Smooth muscle cell (in vitro differentiated cells): ENCODE data around the gene CRHR2. TPM values are rescaled to one million over a fixed set of nuclear protein-coding genes. Genes with fewer than 3 reads are reported as not detected.

Experiments
- DNase-seq: peaks from one replicate; lab custom pipeline; 2025; ENCODE audit not compliant: unreplicated experiment; lab: John Stamatoyannopoulos, UW
- H2AFZ ChIP-seq: fragments of 200-600 bp; sonication (generic); 2 replicates; pipeline ENCODE4 v1.6.0; 2016; ENCODE audit warnings: antibody characterized with exemption, low read depth, mild to moderate bottlenecking
- H3F3A ChIP-seq: fragments of 200-600 bp; sonication (generic); 2 replicates; pipeline ENCODE4 v1.6.0; 2017; ENCODE audit warnings: antibody characterized with exemption, low read depth
- H3K27ac ChIP-seq: fragments of 200-600 bp; sonication (generic); 2 replicates; pipeline ENCODE4 v1.5.1; 2016; ENCODE audit warnings: low read depth, mild to moderate bottlenecking
- H3K27me3 ChIP-seq: fragments of 200-600 bp; sonication (generic); 2 replicates; pipeline ENCODE4 v1.6.1; 2016; ENCODE audit warnings: low read depth, mild to moderate bottlenecking
- H3K36me3 ChIP-seq: fragments of 200-600 bp; sonication (generic); 2 replicates; pipeline ENCODE4 v1.5.1; 2016; ENCODE audit warnings: low read depth
- H3K4me1 ChIP-seq: fragments of 200-600 bp; sonication (generic); 2 replicates; pipeline ENCODE4 v1.5.1; 2016; ENCODE audit warnings: low read depth
- H3K4me2 ChIP-seq: fragments of 200-600 bp; sonication (generic); 2 replicates; pipeline ENCODE4 v1.6.0; 2016; ENCODE audit warnings: mild to moderate bottlenecking
- H3K4me3 ChIP-seq: fragments of 200-600 bp; sonication (generic); 2 replicates; pipeline ENCODE4 v1.5.1; 2016; ENCODE audit warnings: mild to moderate bottlenecking
- H3K79me2 ChIP-seq: fragments of 200-600 bp; sonication (generic); 2 replicates; pipeline ENCODE4 v1.6.0; 2016; ENCODE audit warnings: low read depth, mild to moderate bottlenecking
- H3K9ac ChIP-seq: fragments of 200-600 bp; sonication (generic); 2 replicates; pipeline ENCODE4 v1.6.0; 2016; ENCODE audit warnings: low read depth
- H3K9me3 ChIP-seq: fragments of 200-600 bp; sonication (generic); replicated peaks from 2 replicates; pipeline ENCODE4 v1.5.1; 2016; ENCODE audit warnings: low read depth
- H4K20me1 ChIP-seq: fragments of 200-600 bp; sonication (generic); 2 replicates; pipeline ENCODE4 v1.6.0; 2016; ENCODE audit warnings: low read depth
- WGBS: methylation state at CpG from one replicate; pipeline ENCODE4 v1.1.7; 2016; ENCODE audit warnings: low lambda C conversion rate; 5-methylcytosine and 5-hydroxymethylcytosine counted together
- polyA plus RNA-seq: library from polyadenylated mRNA; unstranded; fragments of >200 nt; fragmentation: Nextera tagmentation; extraction: Ambion mirVana; gene quantifications from 2 replicates; pipeline ENCODE4 v1.2.1, GENCODE V29; 2016
- total RNA-seq: library from RNA; depleted of rRNA; stranded (reverse); fragments of >200 nt; gene quantifications from 2 replicates; pipeline ENCODE4 v1.2.3, GENCODE V29; 2014
- TF ChIP-seq, protein P1 (sequence below): fragments of 200-600 bp; sonication (generic); IDR thresholded peaks from 2 replicates; pipeline ENCODE4 v1.5.1; 2017; ENCODE audit warnings: borderline replicate concordance, mild to moderate bottlenecking, antibody characterized with exemption; ENCODE audit not compliant: insufficient read depth, poor library complexity, severe bottlenecking

CRHR2 gene
- total and polyA plus RNA-seq, 2 experiments from 2014 or later: 0.16 TPM; not detected in 1

DNA sequence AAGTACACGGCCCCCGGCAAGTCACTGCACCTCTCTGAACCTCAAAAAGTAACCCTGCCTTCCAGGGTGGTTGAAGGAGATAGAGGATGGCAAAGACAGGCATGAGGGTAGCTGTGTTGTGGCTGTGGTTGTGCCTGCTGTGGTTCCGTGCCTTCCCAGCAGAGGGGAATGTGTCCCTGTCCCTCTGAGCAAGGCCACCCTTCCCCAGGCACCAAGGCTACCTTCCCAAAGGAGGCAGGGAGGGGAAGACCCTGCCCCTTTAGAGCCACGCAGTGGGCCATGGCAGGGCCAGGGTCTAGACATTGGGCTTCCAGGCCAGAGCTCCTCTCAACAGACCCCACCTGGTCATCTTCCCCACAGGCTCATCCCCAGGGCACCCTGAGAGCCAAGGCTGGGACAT lies 18.8 kb downstream of the CRHR2 start:
- Histone ChIP-seq H3K4me1 (no peaks in the 10 kb centered on the region), H3K36me3 (no peaks in the 10 kb centered on the region), H3K4me3 (no peak overlapping the region), H3K4me2 (no peak overlapping the region), H3F3A (no peaks in the 10 kb centered on the region), H3K9me3 (no peaks in the 10 kb centered on the region), H4K20me1 (no peaks in the 10 kb centered on the region), H3K27me3 (peaks cover 10% of the 10 kb centered on the region), H3K79me2 (no peaks in the 10 kb centered on the region), H3K27ac (no peak overlapping the region), H3K9ac (no peak overlapping the region), H2AFZ (no peak overlapping the region)
- WGBS: 75% methylated on average over 4 of the region's 4 CpGs
- no peak for DNase-seq
- TF ChIP-seq, protein P1, sequence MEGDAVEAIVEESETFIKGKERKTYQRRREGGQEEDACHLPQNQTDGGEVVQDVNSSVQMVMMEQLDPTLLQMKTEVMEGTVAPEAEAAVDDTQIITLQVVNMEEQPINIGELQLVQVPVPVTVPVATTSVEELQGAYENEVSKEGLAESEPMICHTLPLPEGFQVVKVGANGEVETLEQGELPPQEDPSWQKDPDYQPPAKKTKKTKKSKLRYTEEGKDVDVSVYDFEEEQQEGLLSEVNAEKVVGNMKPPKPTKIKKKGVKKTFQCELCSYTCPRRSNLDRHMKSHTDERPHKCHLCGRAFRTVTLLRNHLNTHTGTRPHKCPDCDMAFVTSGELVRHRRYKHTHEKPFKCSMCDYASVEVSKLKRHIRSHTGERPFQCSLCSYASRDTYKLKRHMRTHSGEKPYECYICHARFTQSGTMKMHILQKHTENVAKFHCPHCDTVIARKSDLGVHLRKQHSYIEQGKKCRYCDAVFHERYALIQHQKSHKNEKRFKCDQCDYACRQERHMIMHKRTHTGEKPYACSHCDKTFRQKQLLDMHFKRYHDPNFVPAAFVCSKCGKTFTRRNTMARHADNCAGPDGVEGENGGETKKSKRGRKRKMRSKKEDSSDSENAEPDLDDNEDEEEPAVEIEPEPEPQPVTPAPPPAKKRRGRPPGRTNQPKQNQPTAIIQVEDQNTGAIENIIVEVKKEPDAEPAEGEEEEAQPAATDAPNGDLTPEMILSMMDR: no peak

DNA sequence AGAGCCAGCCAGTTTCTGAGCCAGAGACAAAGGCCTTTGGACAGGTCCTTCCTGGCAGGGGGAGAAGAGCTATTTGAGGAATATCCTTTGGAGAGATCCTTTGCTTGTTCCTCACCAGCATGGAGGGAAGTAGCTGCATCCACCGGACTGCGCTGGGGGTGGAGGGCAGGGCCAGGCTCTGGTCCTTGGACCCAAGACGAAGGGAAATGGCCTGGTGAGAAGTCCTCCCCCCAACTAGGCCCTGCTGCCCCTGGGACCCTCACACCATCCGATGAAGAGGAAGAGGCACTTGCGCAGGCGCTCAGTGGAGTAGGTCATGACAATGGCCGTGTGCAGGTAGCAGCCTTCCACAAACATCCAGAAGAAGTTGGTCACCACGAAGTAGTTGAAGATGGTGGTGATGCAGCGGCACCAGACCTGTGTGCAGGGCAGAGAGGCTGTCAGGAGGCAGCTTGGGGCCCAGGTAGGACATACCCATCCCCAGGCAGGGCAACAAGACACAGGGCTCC lies 19.8 kb downstream of the CRHR2 start:
- H3K9ac ChIP-seq: no peak overlapping the region
- H2AFZ ChIP-seq: no peak overlapping the region
- H3K4me1 ChIP-seq: no peaks in the 10 kb centered on the region
- H3K79me2 ChIP-seq: no peaks in the 10 kb centered on the region
- H3K27ac ChIP-seq: no peak overlapping the region
- no peaks in the 10 kb centered on the region for H3K36me3 ChIP-seq
- 90% methylated on average over 9 of the region's 9 CpGs for WGBS
- DNase-seq: no peak
- H4K20me1 ChIP-seq: no peaks in the 10 kb centered on the region
- H3F3A ChIP-seq: no peaks in the 10 kb centered on the region
- H3K4me2 ChIP-seq: no peak overlapping the region
- H3K27me3 ChIP-seq: peaks cover 10% of the 10 kb centered on the region
- H3K4me3 ChIP-seq: no peak overlapping the region
- H3K9me3 ChIP-seq: no peaks in the 10 kb centered on the region
- TF ChIP-seq, protein P1: no peak

DNA sequence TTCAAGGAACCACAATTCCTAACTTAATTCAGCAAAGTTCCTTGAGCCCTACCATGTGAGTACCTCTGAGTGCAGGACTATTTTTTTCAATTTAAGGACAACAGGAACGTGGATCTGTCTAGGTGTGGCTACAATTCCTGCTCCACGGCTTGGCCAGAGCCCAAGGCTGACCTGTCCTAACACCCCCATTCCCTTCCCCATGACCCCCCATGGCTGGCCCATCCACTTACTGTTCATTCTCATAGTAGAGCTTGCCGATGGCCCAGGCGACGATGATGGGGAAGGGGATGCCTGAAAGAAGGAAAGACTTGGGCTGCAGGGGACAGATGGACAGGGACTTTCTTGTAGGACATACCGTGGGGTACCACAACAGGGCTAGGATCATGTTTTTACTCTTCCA lies 20.3 kb downstream of the CRHR2 start:
- DNase-seq: no peak

More for the DNA sequence above, 20.3 kb downstream of the CRHR2 start:
- Histone ChIP-seq H2AFZ (no peak overlapping the region), H3K27me3 (peaks cover 10% of the 10 kb centered on the region), H3K4me1 (no peaks in the 10 kb centered on the region), H3K4me3 (no peak overlapping the region), H3K79me2 (no peaks in the 10 kb centered on the region), H3F3A (no peaks in the 10 kb centered on the region), H4K20me1 (no peaks in the 10 kb centered on the region), H3K4me2 (no peak overlapping the region), H3K9ac (no peak overlapping the region), H3K27ac (no peak overlapping the region), H3K9me3 (no peaks in the 10 kb centered on the region), H3K36me3 (no peaks in the 10 kb centered on the region)
- 94% methylated on average over 6 of the region's 6 CpGs for WGBS
- TF ChIP-seq, protein P1: no peak
